NCI-H446 (cell line): Measurements from ENCODE around the gene PRPF18.

Source experiments
- DNase-seq, 2 experiments: peaks; one replicate each; lab custom pipeline; 2025; lab: John Stamatoyannopoulos, UW

The PRPF18 gene

GRCh38 chr10:13604357-13605040 is 17.7 kb downstream of the PRPF18 start:
- DNase-seq = no peak

DNA sequence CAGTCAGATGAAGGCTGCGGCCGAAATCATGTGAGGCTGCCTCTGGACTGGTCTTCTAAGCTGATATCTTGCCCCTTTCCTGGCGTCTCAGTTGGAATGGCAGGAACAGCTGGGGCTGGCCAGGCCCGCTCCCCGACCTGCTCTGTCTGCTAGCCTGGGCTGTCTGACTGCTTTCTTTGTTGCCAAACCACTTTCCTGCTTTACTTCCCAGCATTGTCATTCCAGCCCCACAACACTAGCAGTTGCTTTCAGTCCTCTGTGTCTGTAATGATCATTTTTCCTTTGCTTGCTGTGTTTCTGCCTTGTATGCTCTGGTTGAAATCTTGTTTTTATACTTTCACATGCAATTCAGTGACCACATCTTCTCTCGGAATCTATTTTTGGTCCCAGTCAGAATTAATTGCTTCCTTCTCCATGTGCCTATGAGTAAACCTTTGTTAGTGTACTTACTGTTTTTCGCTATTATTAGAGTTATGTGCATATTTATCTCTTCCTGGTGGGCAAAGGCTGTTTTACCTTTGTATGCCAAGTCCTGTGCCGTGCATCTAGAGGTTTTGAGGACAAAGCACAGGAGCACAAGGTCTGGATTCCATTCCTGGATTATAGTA is 21.6 kb downstream of the PRPF18 start:
- no peak for DNase-seq

DNA sequence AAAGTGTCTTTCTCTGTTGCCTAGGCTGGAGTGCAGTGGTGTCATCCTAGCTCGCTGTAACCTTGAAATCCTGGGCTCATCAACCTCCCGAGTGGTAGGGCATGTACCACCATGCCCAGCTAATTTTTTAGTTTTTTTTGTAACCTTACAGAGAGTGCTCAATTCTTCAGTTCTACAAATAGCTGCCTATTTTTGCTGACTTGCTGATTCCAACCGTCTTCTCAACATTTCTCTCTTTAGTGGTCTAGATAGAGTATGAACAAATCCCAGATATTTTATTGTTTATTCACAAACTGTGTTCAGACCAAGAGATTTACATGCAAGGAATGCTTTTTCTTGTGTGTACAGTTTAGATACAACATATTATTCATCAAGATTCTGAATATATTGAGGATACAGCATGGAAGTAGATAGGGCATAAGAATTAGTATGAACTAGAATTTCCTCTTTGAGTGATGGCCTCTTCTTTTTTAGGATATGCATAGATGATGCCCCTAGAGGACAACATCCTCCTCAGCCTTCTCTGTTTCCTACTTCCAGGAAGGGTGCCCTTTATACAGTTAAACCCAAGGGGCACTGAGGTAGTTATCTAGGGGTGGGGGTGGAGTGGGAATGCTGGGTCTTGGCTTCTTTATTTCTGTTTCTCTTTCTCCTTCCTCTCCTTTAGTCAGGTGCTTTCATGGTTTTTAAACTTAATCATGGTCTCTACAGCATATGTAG is 26.0 kb downstream of the PRPF18 start:
- no peak for DNase-seq

DNA sequence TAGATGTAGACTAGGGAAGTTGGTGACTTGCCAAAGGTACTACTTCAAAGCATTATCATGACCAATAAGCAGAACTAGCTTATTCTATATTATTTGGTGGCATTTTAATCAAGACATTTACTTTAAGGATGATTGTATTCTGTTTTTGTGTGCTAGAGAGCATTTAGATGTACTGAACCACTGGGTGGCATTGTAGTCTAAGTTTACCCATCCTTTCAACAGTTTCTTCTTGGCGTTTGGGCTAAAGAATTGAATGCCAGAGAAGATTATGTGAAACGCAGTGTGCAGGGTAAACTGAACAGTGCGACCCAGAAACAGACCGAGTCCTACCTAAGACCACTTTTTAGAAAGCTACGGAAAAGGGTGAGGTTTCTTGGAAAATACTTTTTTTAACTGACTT is 26.8 kb downstream of the PRPF18 start:
- DNase-seq = peak in 1 of 2 experiments; percentile 9

- DNase-seq = no peak
Measured at GRCh38 chr10:13614530-13615332, 28.0 kb downstream of the PRPF18 start.

GRCh38 chr10:13615650-13616300 is 29.0 kb downstream of the PRPF18 start:
- no peak for DNase-seq

GRCh38 chr10:13617116-13617515 is 30.4 kb downstream of the PRPF18 start:
- DNase-seq = no peak

DNA sequence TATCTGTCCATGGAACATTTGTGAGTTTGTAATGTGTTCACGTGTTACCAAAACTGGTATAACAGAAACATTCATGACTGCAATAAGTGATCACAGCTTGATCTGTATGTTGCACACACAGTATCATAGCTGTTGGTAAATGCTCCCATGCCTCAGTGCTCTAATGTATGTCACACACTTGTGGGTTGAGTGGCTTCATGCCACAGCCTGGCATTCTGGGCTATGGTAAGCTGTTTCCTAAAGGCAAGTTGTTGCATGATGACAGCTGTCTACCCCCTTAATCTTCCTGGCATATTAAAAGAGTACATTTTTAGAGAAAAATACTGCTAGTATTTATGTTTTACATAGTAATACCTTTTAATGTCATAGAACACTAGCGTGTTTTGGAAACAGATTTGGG is 35.2 kb downstream of the PRPF18 start:
- DNase-seq = no peak

- DNase-seq = no peak
Measured at GRCh38 chr10:13624630-13625029, 37.9 kb downstream of the PRPF18 start.

DNA sequence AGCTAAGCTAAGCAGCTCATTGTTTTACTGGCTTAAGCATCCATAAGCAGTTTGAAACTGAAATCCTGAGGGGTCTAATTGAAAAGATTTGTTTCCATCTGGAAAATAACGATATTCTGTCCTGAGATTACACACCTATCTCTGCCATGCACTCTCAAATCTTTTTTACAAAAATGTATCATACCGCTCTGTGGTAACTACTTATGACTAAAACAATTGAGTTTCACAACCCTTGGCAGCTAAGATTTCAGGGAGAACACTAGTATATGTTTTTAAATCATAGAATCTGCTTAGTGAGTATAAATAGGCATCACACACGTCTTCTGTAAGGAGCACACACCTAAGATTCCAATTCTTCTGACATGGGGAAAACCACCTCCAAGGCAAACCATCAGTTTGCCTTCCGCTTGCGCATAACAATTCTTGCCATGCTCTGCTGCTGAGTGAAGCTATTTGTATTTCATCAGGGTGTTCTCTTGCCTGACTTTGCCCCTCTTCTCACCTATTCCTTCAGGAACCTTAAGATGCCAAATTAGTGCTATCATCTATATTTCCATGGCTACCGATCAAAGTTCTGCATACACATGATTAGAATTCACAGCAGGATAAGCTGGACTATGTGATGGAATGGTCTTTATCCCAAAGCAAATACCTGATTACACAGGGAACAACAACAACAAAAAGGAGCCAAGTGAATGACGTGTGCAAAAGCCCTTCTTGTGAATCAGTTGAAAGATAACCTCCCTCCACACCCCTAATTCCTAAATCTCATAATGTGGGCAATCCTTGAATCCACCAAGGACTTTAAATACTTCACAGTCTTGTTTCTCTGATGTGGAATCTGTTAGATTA is 40.9 kb downstream of the PRPF18 start:
- DNase-seq = no peak

DNA sequence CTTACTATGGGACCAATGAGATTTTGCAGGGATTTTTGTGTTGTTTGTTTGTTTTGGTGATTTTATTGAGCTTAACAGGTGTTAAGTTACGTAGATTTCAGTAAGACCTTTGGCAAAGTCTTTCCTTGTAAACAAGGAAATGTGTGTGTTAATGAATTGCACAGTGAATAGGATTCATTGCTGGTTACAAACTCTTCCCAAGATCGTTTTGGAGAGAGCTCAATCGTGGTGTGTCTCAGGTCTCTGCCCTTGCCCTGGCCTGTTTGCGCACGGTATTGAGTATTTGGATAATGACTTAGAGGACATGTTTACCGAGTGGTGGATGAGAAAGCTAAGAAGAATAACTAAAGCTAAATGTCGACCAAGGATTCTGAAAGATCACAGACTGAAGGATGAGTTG is 41.9 kb downstream of the PRPF18 start:
- DNase-seq = no peak

GRCh38 chr10:13629116-13629515 is 42.4 kb downstream of the PRPF18 start:
- no peak for DNase-seq

- no peak for DNase-seq
Measured at GRCh38 chr10:13630231-13630630, 43.5 kb downstream of the PRPF18 start.

- DNase-seq = no peak
Measured at GRCh38 chr10:13631594-13631993, 44.8 kb downstream of the PRPF18 start.

DNA sequence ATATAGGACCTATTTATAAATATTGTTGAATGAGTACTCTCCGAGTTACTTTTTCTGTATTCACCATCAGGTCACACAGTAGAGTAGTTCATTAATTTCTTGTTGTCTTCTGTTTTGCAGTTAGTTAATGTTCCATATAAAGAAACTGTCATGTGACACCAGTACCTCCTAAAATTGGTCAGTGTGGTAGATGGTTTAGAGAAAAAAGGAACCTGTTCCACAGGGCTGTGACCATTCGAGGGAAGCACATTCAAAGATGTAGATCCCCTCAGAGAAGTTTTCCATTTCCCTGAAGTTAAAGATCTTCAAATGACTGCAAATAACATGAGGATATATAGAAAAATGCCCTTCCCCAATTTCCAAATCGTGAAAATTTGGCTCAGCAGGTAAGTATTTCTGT is 45.7 kb downstream of the PRPF18 start:
- no peak for DNase-seq

DNA sequence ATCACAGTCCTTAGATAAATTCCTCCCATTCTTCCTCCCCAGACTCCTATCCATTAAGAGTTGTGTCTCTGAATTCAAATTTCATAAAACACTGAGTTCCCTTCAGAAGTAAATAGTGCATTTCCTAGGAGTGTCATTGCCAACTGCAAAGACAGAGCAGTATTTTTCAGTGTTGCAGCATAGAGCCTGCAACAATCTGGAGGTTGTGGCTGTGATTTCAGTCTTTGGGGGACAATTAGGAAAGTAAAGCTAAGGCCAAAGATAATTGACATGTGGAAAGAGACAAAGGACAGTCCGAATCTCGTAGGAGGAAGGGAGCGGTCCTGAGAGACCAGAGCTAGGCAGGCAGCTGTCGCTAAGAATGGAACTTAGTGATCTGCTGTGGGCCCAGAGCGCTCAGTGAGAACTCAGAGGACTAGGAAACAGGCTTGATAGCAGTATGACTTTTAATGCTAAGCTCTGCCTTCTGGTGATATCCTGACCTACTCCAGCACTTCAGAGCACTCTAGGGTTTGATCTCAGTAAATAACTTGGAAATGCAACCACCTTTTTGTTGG is 46.2 kb downstream of the PRPF18 start:
- no peak for DNase-seq

DNA sequence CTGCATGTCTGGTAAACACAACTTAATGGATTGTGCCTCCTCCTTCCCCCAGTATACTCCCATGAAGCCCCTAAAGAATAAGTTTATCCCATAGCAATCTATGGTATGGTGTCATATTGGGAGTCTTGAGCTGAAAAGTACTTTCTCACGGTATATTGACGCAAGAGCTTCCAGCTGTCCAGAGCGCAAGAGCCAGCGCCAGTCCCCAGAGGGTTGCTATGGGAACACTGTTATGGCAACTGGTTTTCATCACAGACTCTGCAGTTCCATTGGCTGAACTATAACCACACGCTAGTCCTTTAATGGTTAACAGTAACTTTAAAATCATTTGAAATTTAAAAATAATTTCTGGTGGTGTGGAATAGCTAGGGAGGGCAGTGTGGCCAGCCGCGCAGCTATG is 46.9 kb downstream of the PRPF18 start:
- no peak for DNase-seq

- DNase-seq = no peak
Measured at GRCh38 chr10:13634207-13634606, 47.4 kb downstream of the PRPF18 start.

DNA sequence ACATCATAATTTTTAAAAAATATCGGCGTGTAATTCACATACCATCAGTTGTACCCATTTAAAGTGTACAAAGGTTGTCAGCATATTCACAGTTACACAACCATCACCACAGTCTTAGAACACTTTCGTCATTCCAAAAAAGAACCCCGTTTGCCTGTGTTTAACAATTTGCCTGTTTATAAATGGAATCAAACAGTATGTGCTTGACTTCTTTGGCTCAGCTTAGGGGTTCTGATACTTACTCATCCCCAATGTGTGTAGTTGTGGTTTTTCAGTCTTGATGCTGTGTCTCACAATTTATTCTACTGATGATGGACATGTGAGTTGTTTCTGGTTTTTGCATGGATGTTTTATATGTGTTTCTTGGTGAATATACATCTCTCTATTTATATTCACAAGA is 50.0 kb downstream of the PRPF18 start:
- DNase-seq = no peak

DNA sequence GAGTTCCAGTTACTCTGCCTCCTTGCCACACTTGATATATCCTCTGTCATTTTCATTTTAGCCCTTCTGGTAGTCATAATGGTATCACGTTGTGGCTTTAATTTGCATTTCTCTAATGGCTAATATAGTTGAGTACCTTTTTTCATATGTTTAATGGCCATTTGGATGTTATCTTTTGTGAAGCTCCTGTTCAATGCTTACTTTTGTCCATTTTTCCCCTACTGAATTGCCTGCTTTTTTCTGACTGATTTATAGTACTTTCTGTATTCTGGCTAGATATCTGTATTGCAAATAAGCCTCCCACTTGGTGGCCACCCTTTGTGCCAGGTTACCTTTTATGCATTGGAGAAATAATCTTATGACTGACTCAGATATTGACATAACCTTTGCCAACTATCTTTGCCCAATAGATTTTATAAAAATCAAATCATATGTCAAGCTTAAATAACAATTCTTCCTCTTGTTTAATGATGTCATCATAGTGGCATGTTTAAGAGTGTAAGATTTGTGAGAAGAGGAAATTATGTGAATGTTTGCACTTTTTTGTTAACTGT is 50.6 kb downstream of the PRPF18 start:
- no peak for DNase-seq
